Sigmoid colon (tissue), 7 donors: ENCODE measurements around the gene HARS1. TPM values are rescaled to one million over a fixed set of nuclear protein-coding genes. Genes with fewer than 3 reads are reported as not detected.
"Not testable (repeated sequence)": the region's sequence is repeated elsewhere in the genome, so short reads cannot be mapped to it uniquely, and the experiment has no call there.

Source experiments
- DNase-seq: peaks from one replicate; pipeline ENCODE4 v3.0.0-alpha.2; 2019
- H3K27ac ChIP-seq, 4 donors: fragments of 200-600 bp; sonication (generic); one replicate each; pipeline ENCODE4 v1.5.1; 2016 to 2019; ENCODE audit warnings: mild to moderate bottlenecking in 1 of 4
- H3K27me3 ChIP-seq, 3 donors: fragments of 200-600 bp; sonication (generic); one replicate each; pipeline ENCODE4 v1.5.1; 2019; ENCODE audit warnings: mild to moderate bottlenecking in 1 of 3
- H3K36me3 ChIP-seq, 4 donors: fragments of 200-600 bp; sonication (generic); one replicate each; pipeline ENCODE4 v1.5.1; 2016 to 2019
- H3K4me1 ChIP-seq, 4 donors: fragments of 200-600 bp; sonication (generic); one replicate each; pipeline ENCODE4 v1.5.1; 2017 to 2019
- H3K4me3 ChIP-seq, 4 donors: fragments of 200-600 bp; sonication (generic); one replicate each; pipeline ENCODE4 v1.5.1; 2017 to 2019; ENCODE audit warnings: mild to moderate bottlenecking in 2 of 4, moderate library complexity in 1 of 4
- H3K9me3 ChIP-seq, 4 donors: fragments of 200-600 bp in 3 of 4; sonication (generic) in 3 of 4; one replicate each; pipeline versions ENCODE4 v1.5.1 to v1.6.1; 2013 to 2019
- CTCF ChIP-seq, 4 experiments: fragments of 450-650 bp in 3 of 4; fragments of 200-600 bp in 1 of 4; IDR thresholded peaks; one replicate each; pipeline ENCODE4 v1.5.1; 2016 to 2019; ENCODE audit warnings: antibody characterized with exemption in 4 of 4, mild to moderate bottlenecking in 3 of 4, moderate library complexity in 2 of 4
- EP300 ChIP-seq, 4 donors: sonication (generic); formaldehyde crosslinking; IDR thresholded peaks; one replicate each; pipeline ENCODE4 v1.6.1; 2017; ENCODE audit warnings: antibody characterized with exemption in 4 of 4
- POLR2A ChIP-seq, 2 donors: fragments of 450-650 bp; IDR thresholded peaks; one replicate each; pipeline ENCODE4 v1.6.1; 2016; ENCODE audit warnings: antibody characterized with exemption in 2 of 2, mild to moderate bottlenecking in 2 of 2, moderate library complexity in 2 of 2
- POLR2AphosphoS5 ChIP-seq, 4 donors: sonication (generic); formaldehyde crosslinking; IDR thresholded peaks; one replicate each; pipeline ENCODE4 v1.6.1; 2017; ENCODE audit warnings: antibody characterized with exemption in 4 of 4
- WGBS, 2 donors: extraction: QIAGEN DNeasy Blood & Tissue Kit; methylation state at CpG; one replicate each; pipeline ENCODE4 v1.1.7; 2013; 5-methylcytosine and 5-hydroxymethylcytosine counted together
- intact Hi-C: fragments of 100-400 bp; cut with DNase I; formaldehyde crosslinking; loops from one replicate; pipeline ENCODE4 v1.15.1; 2023
- polyA plus RNA-seq, 3 donors: library from polyadenylated mRNA; stranded (reverse); fragments of 200-250 nt; gene quantifications; one replicate each; pipeline ENCODE4 v1.2.3, GENCODE V29; 2013
- total RNA-seq, 4 donors: library from RNA; depleted of rRNA; stranded (reverse); fragments of >200 nt; gene quantifications; one replicate each; pipeline ENCODE4 v1.1.0, GENCODE V29; 2016
- donor health status: healthy with polysubstance abuse.
- donor health status: Bipolar disorder and iron deficiency.
- donor health status: healthy.

The HARS1 gene
- total and polyA plus RNA-seq, 7 donors = 35.2 to 60.2 (median 41.0) TPM

- WGBS, 2 donors = 10 to 16% methylated on average over 23 of the region's 23 CpGs
- H3K27me3 ChIP-seq = peaks cover 0 to 13% (median 0%) of the 10 kb centered on the region in 3 donors
- H3K36me3 ChIP-seq = no peaks in the 10 kb centered on the region
- no peak overlapping the region for H3K4me3 ChIP-seq
- H3K4me1 ChIP-seq = no peaks in the 10 kb centered on the region
- TF ChIP-seq EP300 (IDR thresholded peaks at IDR 0.05) (no peak), CTCF (IDR thresholded peaks at IDR 0.05) (no peak), POLR2A (IDR thresholded peaks at IDR 0.05) (no peak), POLR2AphosphoS5 (IDR thresholded peaks at IDR 0.05) (no peak)
- intact Hi-C loops = no loop called here
- H3K27ac ChIP-seq = no peak overlapping the region
- peak; percentile 67 for DNase-seq
- no peaks in the 10 kb centered on the region for H3K9me3 ChIP-seq
These were observed 34.8 kb upstream of the HARS1 start for GRCh38 chr5:140725799-140726471.

GRCh38 chr5:140721395-140721794, 30.2 kb upstream of the HARS1 start:
- WGBS, 2 donors = 78 to 84% methylated on average over 5 of the region's 5 CpGs
- H3K9me3 ChIP-seq, H3K27me3 ChIP-seq, DNase-seq, H3K27ac ChIP-seq, H3K4me1 ChIP-seq, H3K4me3 ChIP-seq, H3K36me3 ChIP-seq, intact Hi-C loops: not testable (repeated sequence)

GRCh38 chr5:140720738-140721137, 29.6 kb upstream of the HARS1 start:
- DNase-seq, intact Hi-C loops, H3K4me3 ChIP-seq, H3K36me3 ChIP-seq, H3K9me3 ChIP-seq, H3K27ac ChIP-seq, H3K27me3 ChIP-seq, H3K4me1 ChIP-seq: not testable (repeated sequence)
- 34 to 48% methylated on average over 6 of the region's 6 CpGs for WGBS, 2 donors

- no peak overlapping the region for H3K27ac ChIP-seq
- intact Hi-C loops = no loop called here
- no peaks in the 10 kb centered on the region for H3K4me1 ChIP-seq
- no peaks in the 10 kb centered on the region for H3K36me3 ChIP-seq
- no peak for DNase-seq
- 21 to 69% methylated on average over 7 of the region's 7 CpGs for WGBS, 2 donors
- H3K9me3 ChIP-seq = no peaks in the 10 kb centered on the region
- TF ChIP-seq POLR2A (IDR thresholded peaks at IDR 0.05) (no peak), EP300 (IDR thresholded peaks at IDR 0.05) (no peak), POLR2AphosphoS5 (IDR thresholded peaks at IDR 0.05) (no peak)
- H3K4me3 ChIP-seq = no peak overlapping the region
- H3K27me3 ChIP-seq = no peaks in the 10 kb centered on the region
These were observed 27.1 kb upstream of the HARS1 start for GRCh38 chr5:140718266-140718592.

- H3K27me3 ChIP-seq, intact Hi-C loops, H3K9me3 ChIP-seq, DNase-seq, H3K36me3 ChIP-seq, H3K4me1 ChIP-seq, H3K4me3 ChIP-seq, H3K27ac ChIP-seq: not testable (repeated sequence)
- WGBS, 2 donors = 94 to 99% methylated on average over 2 of the region's 2 CpGs
These were observed 25.1 kb upstream of the HARS1 start for GRCh38 chr5:140716238-140716637.

GRCh38 chr5:140713562-140714094, 22.5 kb upstream of the HARS1 start:
- H3K9me3 ChIP-seq = no peaks in the 10 kb centered on the region
- 94 to 95% methylated on average over 1 of the region's 1 CpG for WGBS, 2 donors
- H3K27ac ChIP-seq = no peak overlapping the region
- DNase-seq = no peak
- no peaks in the 10 kb centered on the region for H3K27me3 ChIP-seq
- H3K4me3 ChIP-seq = no peak overlapping the region
- intact Hi-C loops = no loop called here
- TF ChIP-seq CTCF (IDR thresholded peaks at IDR 0.05) = no peak
- TF ChIP-seq POLR2AphosphoS5 (IDR thresholded peaks at IDR 0.05) = no peak
- no peak for TF ChIP-seq POLR2A (IDR thresholded peaks at IDR 0.05)
- no peak for TF ChIP-seq EP300 (IDR thresholded peaks at IDR 0.05)
- H3K36me3 ChIP-seq = no peaks in the 10 kb centered on the region
- peaks cover 0 to 12% (median 0%) of the 10 kb centered on the region in 4 donors for H3K4me1 ChIP-seq

GRCh38 chr5:140711794-140712193, 20.6 kb upstream of the HARS1 start:
- Histone ChIP-seq H3K27ac (peak overlapping the region in 3 of 4 donors; percentile 74 to 92 (median 84)), H3K27me3 (no peaks in the 10 kb centered on the region), H3K36me3 (peaks cover 0 to 8% (median 0%) of the 10 kb centered on the region in 4 donors), H3K4me3 (peak overlapping the region in 2 of 4 donors; percentile 48 to 61), H3K4me1 (peaks cover 0 to 12% (median 0%) of the 10 kb centered on the region in 4 donors), H3K9me3 (no peaks in the 10 kb centered on the region)
- 15 to 77% methylated on average over 1 of the region's 1 CpG for WGBS, 2 donors
- no peak for DNase-seq
- TF ChIP-seq POLR2AphosphoS5 (IDR thresholded peaks at IDR 0.05) (no peak), POLR2A (IDR thresholded peaks at IDR 0.05) (no peak), EP300 (IDR thresholded peaks at IDR 0.05) (no peak), CTCF (IDR thresholded peaks at IDR 0.05) (no peak)
- intact Hi-C loops = loop anchor here (2.0 kb wide), 1 partner anchor 165 kb away; the partner anchor contains the start of gene EIF4EBP3
